GM21447 (cell line): ENCODE measurements around the gene RSPH10B.
"Not testable (repeated sequence)": the region's sequence is repeated elsewhere in the genome, so short reads cannot be mapped to it uniquely, and the experiment has no call there.

Experiments
- ATAC-seq: cut with Tn5 transposase; IDR thresholded peaks from one replicate; pipeline ENCODE4 v1.9.1; 2021; ENCODE audit not compliant: unreplicated experiment

Gene RSPH10B

GRCh38 chr7:5930290-5930689, 40.2 kb downstream of the RSPH10B start:
- ATAC-seq, result not testable (repeated sequence)

GRCh38 chr7:5926263-5926870, 44.1 kb downstream of the RSPH10B start:
- not testable (repeated sequence) for ATAC-seq

GRCh38 chr7:5924630-5925029, 45.9 kb downstream of the RSPH10B start:
- ATAC-seq, result not testable (repeated sequence)

GRCh38 chr7:5924180-5924579, 46.3 kb downstream of the RSPH10B start:
- not testable (repeated sequence) for ATAC-seq

GRCh38 chr7:5916529-5916928, 54.0 kb downstream of the RSPH10B start:
- ATAC-seq, result not testable (repeated sequence)

- not testable (repeated sequence) for ATAC-seq
These were observed 61.7 kb downstream of the RSPH10B start for GRCh38 chr7:5908835-5909234.

GRCh38 chr7:5904726-5905125, 65.8 kb downstream of the RSPH10B start:
- not testable (repeated sequence) for ATAC-seq

- ATAC-seq, result not testable (repeated sequence)
These were observed 67.5 kb downstream of the RSPH10B start for GRCh38 chr7:5903002-5903401.

GRCh38 chr7:5898480-5899224, 71.8 kb downstream of the RSPH10B start, which contains the start of gene CCZ1:
CCZ1 (plus strand) TSS chr7:5898733; CDS start chr7:5898800, 67 bp downstream.
- ATAC-seq, result peak; percentile 91

GRCh38 chr7:5897369-5897919, 73.0 kb downstream of the RSPH10B start:
- ATAC-seq, result not testable (repeated sequence)

- no peak for ATAC-seq
These were observed 78.0 kb downstream of the RSPH10B start for GRCh38 chr7:5892498-5892897.

- not testable (repeated sequence) for ATAC-seq
These were observed 80.2 kb downstream of the RSPH10B start for GRCh38 chr7:5890244-5890643.

GRCh38 chr7:5888021-5888420, 82.5 kb downstream of the RSPH10B start:
- not testable (repeated sequence) for ATAC-seq

- not testable (repeated sequence) for ATAC-seq
These were observed 86.1 kb downstream of the RSPH10B start for GRCh38 chr7:5884431-5884830.

- ATAC-seq, result not testable (repeated sequence)
These were observed 90.4 kb downstream of the RSPH10B start for GRCh38 chr7:5880106-5880505.

- ATAC-seq, result not testable (repeated sequence)
These were observed 90.9 kb downstream of the RSPH10B start for GRCh38 chr7:5879591-5879990.
